Fibroblast of mammary gland (primary cell): ENCODE results near the gene SLC8A1.

Source experiments
- DNase-seq: peaks from one replicate; pipeline ENCODE4 v3.0.0-alpha.2; 2010; ENCODE audit warnings: low read depth
- H3K4me3 ChIP-seq: 2 replicates; pipeline ENCODE4 v1.5.1; 2011; ENCODE audit warnings: low read depth, mild to moderate bottlenecking, low read length, moderate library complexity; ENCODE audit not compliant: control insufficient read depth
- CTCF ChIP-seq: conservative IDR thresholded peaks from 2 replicates; pipeline ENCODE4 v1.5.1; 2011; ENCODE audit warnings: low read depth, low read length, inconsistent platforms; ENCODE audit not compliant: control insufficient read depth, insufficient read depth

The SLC8A1 gene

GRCh38 chr2:40256008-40256407, 195.9 kb downstream of the SLC8A1 start:
- H3K4me3 ChIP-seq, result no peak overlapping the region
- DNase-seq, result no peak
- no peak for TF ChIP-seq CTCF

GRCh38 chr2:40255103-40255502, 196.8 kb downstream of the SLC8A1 start:
- no peak overlapping the region for H3K4me3 ChIP-seq
- TF ChIP-seq CTCF, result no peak
- DNase-seq, result no peak

- no peak overlapping the region for H3K4me3 ChIP-seq
- DNase-seq, result no peak
- no peak for TF ChIP-seq CTCF
Measured at GRCh38 chr2:40254611-40255010, 197.3 kb downstream of the SLC8A1 start.

- TF ChIP-seq CTCF, result no peak
- H3K4me3 ChIP-seq, result no peak overlapping the region
Measured at GRCh38 chr2:40251137-40251536, 200.8 kb downstream of the SLC8A1 start.

GRCh38 chr2:40249577-40249976, 202.3 kb downstream of the SLC8A1 start:
- no peak for DNase-seq
- H3K4me3 ChIP-seq, result no peak overlapping the region
- TF ChIP-seq CTCF, result no peak

More at GRCh38 chr2:40251137-40251536, 200.8 kb downstream of the SLC8A1 start:
- DNase-seq, result no peak

GRCh38 chr2:40248294-40248693, 203.6 kb downstream of the SLC8A1 start:
- no peak for TF ChIP-seq CTCF
- H3K4me3 ChIP-seq, result no peak overlapping the region
- no peak for DNase-seq

- no peak overlapping the region for H3K4me3 ChIP-seq
- TF ChIP-seq CTCF, result peak; percentile 74
- peak; percentile 73 for DNase-seq
Measured at GRCh38 chr2:40244675-40245074, 207.2 kb downstream of the SLC8A1 start.
